Osteocyte (in vitro differentiated cells): ENCODE data around the gene ANXA10. TPM values are rescaled to one million over a fixed set of nuclear protein-coding genes. Genes with fewer than 3 reads are reported as not detected.

Source experiments
- DNase-seq: peaks from one replicate; pipeline ENCODE4 v3.0.0; 2021; ENCODE audit warnings: mixed read lengths; ENCODE audit not compliant: unreplicated experiment; ENCODE audit errors: extremely low spot score
- H3K27ac Mint-ChIP-seq: one replicate; pipeline ENCODE4 v1.8.0; 2021; ENCODE audit warnings: mild to moderate bottlenecking, mixed read lengths; ENCODE audit not compliant: unreplicated experiment
- H3K27me3 Mint-ChIP-seq: one replicate; pipeline ENCODE4 v1.8.0; 2021; ENCODE audit warnings: mixed read lengths; ENCODE audit not compliant: unreplicated experiment
- H3K36me3 Mint-ChIP-seq: one replicate; pipeline ENCODE4 v1.8.0; 2021; ENCODE audit warnings: mixed read lengths; ENCODE audit not compliant: unreplicated experiment
- H3K4me1 Mint-ChIP-seq: one replicate; pipeline ENCODE4 v1.8.0; 2021; ENCODE audit warnings: mixed read lengths; ENCODE audit not compliant: unreplicated experiment
- H3K4me3 Mint-ChIP-seq: one replicate; pipeline ENCODE4 v1.8.0; 2021; ENCODE audit warnings: mild to moderate bottlenecking, moderate library complexity, mixed read lengths; ENCODE audit not compliant: unreplicated experiment
- H3K9me3 Mint-ChIP-seq: one replicate; pipeline ENCODE4 v1.8.0; 2021; ENCODE audit warnings: mixed read lengths; ENCODE audit not compliant: unreplicated experiment
- total RNA-seq: library from RNA; stranded (reverse); gene quantifications from 2 replicates; pipeline ENCODE4 v1.2.1, GENCODE V29; 2021
- TF ChIP-seq, protein P1 (sequence below): fragments of 200-600 bp; sonication (generic); IDR thresholded peaks from 2 replicates; pipeline ENCODE4 v1.5.0; 2021; ENCODE audit warnings: antibody characterized with exemption, mild to moderate bottlenecking, moderate library complexity

Gene ANXA10
- total RNA-seq, 1 donor from 2014 or later = not detected

DNA sequence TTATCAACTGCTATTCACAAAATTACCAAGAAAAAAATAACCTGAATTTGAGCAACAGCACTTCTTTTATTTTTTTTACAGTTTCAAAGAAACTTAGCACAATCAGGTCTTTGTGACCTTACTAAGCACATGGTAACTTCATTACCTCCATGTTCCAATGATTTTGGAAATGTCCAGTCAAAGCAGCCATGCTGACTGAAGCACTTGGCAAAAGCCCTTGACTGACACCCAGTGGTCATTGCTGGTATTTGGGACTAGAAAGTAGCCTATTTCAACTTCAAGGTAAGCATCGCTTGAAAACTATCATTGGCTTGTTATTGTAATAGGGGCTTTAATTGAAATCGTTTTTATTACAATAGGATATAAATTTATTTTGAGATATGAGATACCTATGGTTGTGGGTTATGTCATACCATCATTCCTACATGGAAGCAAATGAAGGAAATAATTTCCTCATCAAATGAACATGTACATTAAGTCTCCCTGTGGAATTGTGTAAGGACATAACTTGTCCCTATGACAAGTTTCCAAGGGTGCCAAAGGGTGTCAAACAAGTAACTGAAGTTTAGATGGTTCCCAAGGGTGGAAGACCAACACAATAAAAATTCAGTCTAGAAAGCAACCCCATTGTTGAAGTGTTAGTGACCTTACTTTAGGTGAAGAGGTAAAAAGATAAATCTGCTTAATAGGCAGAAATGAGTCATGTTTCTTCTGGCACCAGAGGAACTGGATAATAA lies 15.2 kb upstream of the ANXA10 start:
- Mint-ChIP-seq H3K27ac (no peak overlapping the region), H3K4me1 (no peaks in the 10 kb centered on the region), H3K9me3 (no peaks in the 10 kb centered on the region), H3K27me3 (peaks cover 61% of the 10 kb centered on the region), H3K36me3 (no peaks in the 10 kb centered on the region), H3K4me3 (no peak overlapping the region)
- DNase-seq = no peak
- TF ChIP-seq, protein P1, sequence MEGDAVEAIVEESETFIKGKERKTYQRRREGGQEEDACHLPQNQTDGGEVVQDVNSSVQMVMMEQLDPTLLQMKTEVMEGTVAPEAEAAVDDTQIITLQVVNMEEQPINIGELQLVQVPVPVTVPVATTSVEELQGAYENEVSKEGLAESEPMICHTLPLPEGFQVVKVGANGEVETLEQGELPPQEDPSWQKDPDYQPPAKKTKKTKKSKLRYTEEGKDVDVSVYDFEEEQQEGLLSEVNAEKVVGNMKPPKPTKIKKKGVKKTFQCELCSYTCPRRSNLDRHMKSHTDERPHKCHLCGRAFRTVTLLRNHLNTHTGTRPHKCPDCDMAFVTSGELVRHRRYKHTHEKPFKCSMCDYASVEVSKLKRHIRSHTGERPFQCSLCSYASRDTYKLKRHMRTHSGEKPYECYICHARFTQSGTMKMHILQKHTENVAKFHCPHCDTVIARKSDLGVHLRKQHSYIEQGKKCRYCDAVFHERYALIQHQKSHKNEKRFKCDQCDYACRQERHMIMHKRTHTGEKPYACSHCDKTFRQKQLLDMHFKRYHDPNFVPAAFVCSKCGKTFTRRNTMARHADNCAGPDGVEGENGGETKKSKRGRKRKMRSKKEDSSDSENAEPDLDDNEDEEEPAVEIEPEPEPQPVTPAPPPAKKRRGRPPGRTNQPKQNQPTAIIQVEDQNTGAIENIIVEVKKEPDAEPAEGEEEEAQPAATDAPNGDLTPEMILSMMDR = peak; percentile 93

GRCh38 chr4:168077726-168078239 lies 14.6 kb upstream of the ANXA10 start:
- Mint-ChIP-seq H3K27me3 (peaks cover 66% of the 10 kb centered on the region), H3K4me3 (no peak overlapping the region), H3K36me3 (no peaks in the 10 kb centered on the region), H3K9me3 (no peaks in the 10 kb centered on the region), H3K27ac (no peak overlapping the region), H3K4me1 (no peaks in the 10 kb centered on the region)
- DNase-seq = no peak
- TF ChIP-seq, protein P1 = no peak

GRCh38 chr4:168082379-168082778 lies 10.0 kb upstream of the ANXA10 start:
- Mint-ChIP-seq H3K36me3 (no peaks in the 10 kb centered on the region), H3K9me3 (no peaks in the 10 kb centered on the region), H3K27ac (no peak overlapping the region), H3K27me3 (peaks cover 40% of the 10 kb centered on the region), H3K4me3 (no peak overlapping the region), H3K4me1 (no peaks in the 10 kb centered on the region)
- TF ChIP-seq, protein P1 = no peak
- DNase-seq = no peak

- peaks cover 6% of the 10 kb centered on the region for H3K4me1 Mint-ChIP-seq
- TF ChIP-seq, protein P1 = no peak
- peaks cover 9% of the 10 kb centered on the region for H3K27me3 Mint-ChIP-seq
- H3K9me3 Mint-ChIP-seq = no peaks in the 10 kb centered on the region
- no peak overlapping the region for H3K4me3 Mint-ChIP-seq
- no peak for DNase-seq
- H3K36me3 Mint-ChIP-seq = no peaks in the 10 kb centered on the region
- H3K27ac Mint-ChIP-seq = no peak overlapping the region
Measured at GRCh38 chr4:168095776-168096406, 3.6 kb downstream of the ANXA10 start.

GRCh38 chr4:168096407-168096784 lies 4.1 kb downstream of the ANXA10 start:
- no peaks in the 10 kb centered on the region for H3K36me3 Mint-ChIP-seq
- no peaks in the 10 kb centered on the region for H3K9me3 Mint-ChIP-seq
- DNase-seq = no peak
- H3K4me3 Mint-ChIP-seq = no peak overlapping the region
- peaks cover 9% of the 10 kb centered on the region for H3K27me3 Mint-ChIP-seq
- no peak overlapping the region for H3K27ac Mint-ChIP-seq
- TF ChIP-seq, protein P1 = no peak
- H3K4me1 Mint-ChIP-seq = peaks cover 6% of the 10 kb centered on the region
